Lung (tissue), 16 donors: ENCODE measurements around the gene RWDD1. TPM values are rescaled to one million over a fixed set of nuclear protein-coding genes. Genes with fewer than 3 reads are reported as not detected.

Source experiments
- ATAC-seq: fragments of 200-7000 bp; cut with Tn5 transposase; one replicate; pipeline ENCODE4 v1.9.1; 2020; ENCODE audit warnings: moderate number of reproducible peaks; ENCODE audit not compliant: insufficient read depth, low FRiP score
- DNase-seq, 3 donors: peaks; one replicate each; pipeline ENCODE4 v3.0.0-alpha.2; 2013 to 2017
- H3K27ac ChIP-seq, 2 donors: one replicate each; pipeline ENCODE4 v1.5.1; 2013; ENCODE audit warnings: mild to moderate bottlenecking in 2 of 2, moderate library complexity in 2 of 2, control low read depth in 1 of 2, inconsistent platforms in 1 of 2, low read depth in 1 of 2, low read length in 1 of 2
- H3K27me3 ChIP-seq, 3 donors: one replicate each; pipeline ENCODE4 v1.5.1; 2013; ENCODE audit warnings: low read length in 2 of 3; ENCODE audit not compliant: control insufficient read depth in 3 of 3, insufficient read depth in 3 of 3
- H3K36me3 ChIP-seq, 4 donors: one replicate each; pipeline ENCODE4 v1.5.1; 2013; ENCODE audit warnings: low read length in 4 of 4, mild to moderate bottlenecking in 1 of 4, moderate library complexity in 1 of 4; ENCODE audit not compliant: control insufficient read depth in 4 of 4, insufficient read depth in 4 of 4
- H3K4me1 ChIP-seq, 5 donors: one replicate each; pipeline ENCODE4 v1.5.1; 2013; ENCODE audit warnings: low read length in 5 of 5, mild to moderate bottlenecking in 2 of 5, moderate library complexity in 1 of 5; ENCODE audit not compliant: control insufficient read depth in 5 of 5, insufficient read depth in 5 of 5
- H3K4me3 ChIP-seq: one replicate; pipeline ENCODE4 v1.5.1; 2013; ENCODE audit warnings: mild to moderate bottlenecking, control low read depth, moderate library complexity
- H3K9ac ChIP-seq, 2 donors: one replicate each; pipeline ENCODE4 v1.5.1; 2013; ENCODE audit warnings: low read length in 2 of 2, control low read depth in 1 of 2; ENCODE audit not compliant: insufficient read depth in 1 of 2
- H3K9me3 ChIP-seq, 4 donors: one replicate each; pipeline ENCODE4 v1.5.1; 2013; ENCODE audit warnings: low read length in 3 of 4, mild to moderate bottlenecking in 1 of 4, moderate library complexity in 1 of 4; ENCODE audit not compliant: control insufficient read depth in 4 of 4, insufficient read depth in 3 of 4
- CTCF ChIP-seq: IDR thresholded peaks from 2 replicates; pipeline ENCODE4 v1.5.1; 2012; ENCODE audit warnings: mild to moderate bottlenecking; ENCODE audit errors: control extremely low read depth, extremely low read depth
- WGBS, 2 donors: extraction: QIAGEN DNeasy Blood & Tissue Kit; methylation state at CpG; one replicate each; pipeline ENCODE4 v1.1.7; 2013; 5-methylcytosine and 5-hydroxymethylcytosine counted together
- long read RNA-seq, 5 donors: transcript quantifications; one replicate each; lab custom pipeline, GENCODE V29; 2026
- polyA plus RNA-seq, 2 donors: library from polyadenylated mRNA; stranded (reverse); fragments of 200-250 nt; gene quantifications; one replicate each; pipeline ENCODE4 v1.2.1, GENCODE V29; 2013
- total RNA-seq, 2 donors: library from RNA; depleted of rRNA in 1 of 2; stranded (reverse); fragments of >200 nt in 1 of 2; gene quantifications; one replicate each; pipeline ENCODE4 v1.2.1, GENCODE V29; 2014 to 2021
- donor health status: control.
- donor health status: control.
- donor health status: Bipolar disorder and iron deficiency.
- donor health status: healthy.
- donor health status: DM: yes; HTN: yes; CAD: no.

The RWDD1 gene, protein sequence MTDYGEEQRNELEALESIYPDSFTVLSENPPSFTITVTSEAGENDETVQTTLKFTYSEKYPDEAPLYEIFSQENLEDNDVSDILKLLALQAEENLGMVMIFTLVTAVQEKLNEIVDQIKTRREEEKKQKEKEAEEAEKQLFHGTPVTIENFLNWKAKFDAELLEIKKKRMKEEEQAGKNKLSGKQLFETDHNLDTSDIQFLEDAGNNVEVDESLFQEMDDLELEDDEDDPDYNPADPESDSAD
- total RNA-seq: 10 to 100 TPM; 27.2 to 28.6 TPM
- polyA plus RNA-seq: 10 to 100 TPM; 28.6 to 66.9 TPM
- long read RNA-seq, donor 1, full-length matches to known transcripts: 25 of 70 reads
- long read RNA-seq, donor 1, partial matches to known transcripts: 45 of 70 reads
- long read RNA-seq, donor 1, other reads (novel, unspliced or antisense): 0 of 70 reads
- long read RNA-seq, donor 2, full-length matches to known transcripts: 13 of 18 reads
- long read RNA-seq, donor 2, partial matches to known transcripts: 5 of 18 reads
- long read RNA-seq, donor 2, other reads (novel, unspliced or antisense): 0 of 18 reads
- long read RNA-seq, donor 3, full-length matches to known transcripts: 22 of 37 reads
- long read RNA-seq, donor 3, partial matches to known transcripts: 15 of 37 reads
- long read RNA-seq, donor 3, other reads (novel, unspliced or antisense): 0 of 37 reads
- long read RNA-seq, donor 4, full-length matches to known transcripts: 14 of 24 reads
- long read RNA-seq, donor 4, partial matches to known transcripts: 10 of 24 reads
- long read RNA-seq, donor 4, other reads (novel, unspliced or antisense): 0 of 24 reads
- long read RNA-seq, donor 5, full-length matches to known transcripts: 30 of 98 reads
- long read RNA-seq, donor 5, partial matches to known transcripts: 68 of 98 reads
- long read RNA-seq, donor 5, other reads (novel, unspliced or antisense): 0 of 98 reads

DNA sequence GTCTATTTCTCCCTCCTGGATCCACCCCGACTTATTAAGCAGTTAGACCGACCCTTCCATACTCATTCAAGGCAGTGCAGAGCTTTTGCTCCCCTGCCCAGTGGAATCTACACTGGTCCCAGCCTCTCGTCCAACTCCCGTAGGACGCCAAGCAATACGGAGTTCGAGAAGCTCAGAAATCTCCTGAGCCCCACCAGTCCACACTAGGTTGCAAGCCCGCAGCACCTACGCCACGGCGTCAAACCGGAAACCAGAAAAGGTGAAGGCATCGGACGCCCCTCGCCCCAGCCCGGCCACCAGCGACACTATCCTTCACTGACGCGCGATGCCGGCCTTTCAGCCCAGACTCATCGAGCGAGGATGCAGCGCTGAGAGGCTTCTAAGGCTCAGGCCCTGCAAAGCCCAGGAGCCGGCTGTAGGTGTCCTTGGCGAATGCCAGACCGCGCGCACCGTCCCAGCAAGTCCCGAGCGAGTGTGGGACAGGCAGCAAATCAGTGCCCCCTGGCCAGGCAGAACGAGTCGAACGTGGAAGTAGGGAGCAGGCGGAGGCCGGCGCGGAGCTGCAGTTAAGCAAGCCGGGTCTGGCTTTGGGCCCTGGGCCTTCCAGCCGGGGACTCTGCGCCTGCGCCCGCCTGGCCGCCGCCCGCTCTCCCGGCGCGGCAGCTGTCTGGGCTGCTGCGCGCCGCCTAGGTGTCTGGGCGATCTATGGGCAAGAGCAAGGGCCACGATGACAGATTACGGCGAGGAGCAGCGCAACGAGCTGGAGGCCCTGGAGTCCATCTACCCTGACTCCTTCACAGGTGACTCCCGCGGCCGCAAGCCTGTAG lies at the start of gene RWDD1:
Gene RWDD1, plus strand, starts transcription at position 649 of the 827 bp plus-strand sequence. Its CDS starts 79 bp downstream, at position 728.
- Histone ChIP-seq H3K27ac (peak within 1 kb of the TSS; percentile 94 to 99), H3K9me3 (no peaks in the 10 kb centered on the region), H3K27me3 (no peaks in the 10 kb centered on the region), H3K4me1 (peaks cover 2 to 23% (median 8%) of the 10 kb centered on the region in 5 donors), H3K9ac (peak within 1 kb of the TSS; percentile 89 to 91), H3K4me3 (peak within 1 kb of the TSS; percentile 92), H3K36me3 (peaks cover 0 to 6% (median 4%) of the 10 kb centered on the region in 4 donors)
- peak; percentile 99 to 100 (median 100) for DNase-seq
- WGBS, 2 donors: 0% methylated on average over 56 to 62 of the region's 62 CpGs
- no peak for TF ChIP-seq CTCF
- peak; percentile 100 for ATAC-seq

DNA sequence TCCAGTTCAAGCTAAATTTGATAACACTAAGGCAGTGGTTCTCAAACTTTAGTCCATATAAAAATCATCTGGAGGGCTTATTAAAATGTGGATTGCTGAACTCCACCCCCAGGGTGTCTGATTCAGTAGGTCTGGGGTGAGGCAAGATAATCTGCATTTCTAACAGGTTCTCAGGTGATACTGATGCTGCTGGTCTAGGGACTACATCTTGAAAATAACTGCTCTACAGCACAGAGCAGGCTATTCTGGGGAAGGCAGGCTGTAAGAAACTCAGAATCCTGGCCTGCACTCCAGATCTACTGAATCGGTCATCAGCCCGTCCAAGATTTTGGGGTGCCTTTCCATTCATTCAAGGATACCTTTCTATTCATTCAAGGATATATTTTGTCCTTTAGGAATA lies 48.4 kb upstream of the RWDD1 start:
- ATAC-seq (no peak), DNase-seq (no peak)
- TF ChIP-seq CTCF: no peak
- peaks cover 0 to 4% (median 0%) of the 10 kb centered on the region in 5 donors for H3K4me1 ChIP-seq
- H3K4me3 ChIP-seq: no peak overlapping the region
- H3K9me3 ChIP-seq: no peaks in the 10 kb centered on the region
- no peaks in the 10 kb centered on the region for H3K36me3 ChIP-seq
- 91 to 97% methylated on average over 2 of the region's 2 CpGs for WGBS, 2 donors
- H3K27ac ChIP-seq: no peak overlapping the region
- H3K27me3 ChIP-seq: no peaks in the 10 kb centered on the region
- no peak overlapping the region for H3K9ac ChIP-seq

GRCh38 chr6:116524236-116524635 lies 47.1 kb upstream of the RWDD1 start:
- peaks cover under 1 to 5% (median 4%) of the 10 kb centered on the region in 5 donors for H3K4me1 ChIP-seq
- no peaks in the 10 kb centered on the region for H3K27me3 ChIP-seq
- H3K9me3 ChIP-seq: no peaks in the 10 kb centered on the region
- ATAC-seq (no peak), DNase-seq (no peak)
- H3K36me3 ChIP-seq: no peaks in the 10 kb centered on the region
- no peak overlapping the region for H3K27ac ChIP-seq
- 87 to 95% methylated on average over 2 of the region's 2 CpGs for WGBS, 2 donors
- no peak for TF ChIP-seq CTCF
- no peak overlapping the region for H3K4me3 ChIP-seq
- no peak overlapping the region for H3K9ac ChIP-seq
